Activated T-cell treated with anti-CD3 and anti-CD28 coated beads, Interleukin-2, amount 50 U/mL, for 4 hours (primary cell): ENCODE measurements around the gene PHF2. TPM values are rescaled to one million over a fixed set of nuclear protein-coding genes. Genes with fewer than 3 reads are reported as not detected.
A peak's percentile ranks its signal among the peaks of the same experiment; 100 is the strongest.

Experiments used
- ATAC-seq, 2 donors: fragments of 200-7000 bp; cut with Tn5 transposase; one replicate each; pipeline ENCODE4 v1.10.0; 2021
- DNase-seq: peaks from one replicate; pipeline ENCODE4 v3.0.0-alpha.2; 2020
- H3K27me3 Mint-ChIP-seq: one replicate; pipeline ENCODE4 v1.8.0; 2021; ENCODE audit warnings: low read depth, mixed read lengths
- H3K36me3 Mint-ChIP-seq: one replicate; pipeline ENCODE4 v1.8.0; 2022; ENCODE audit warnings: mixed read lengths; ENCODE audit not compliant: insufficient read depth
- H3K4me1 Mint-ChIP-seq: one replicate; pipeline ENCODE4 v1.8.0; 2021; ENCODE audit warnings: low read depth, mixed read lengths
- H3K4me3 Mint-ChIP-seq: one replicate; pipeline ENCODE4 v1.8.0; 2021; ENCODE audit warnings: mild to moderate bottlenecking, moderate library complexity, mixed read lengths
- H3K9me3 Mint-ChIP-seq: one replicate; pipeline ENCODE4 v1.8.0; 2021; ENCODE audit warnings: mixed read lengths
- total RNA-seq, 3 donors: library from RNA; stranded (reverse); gene quantifications; one replicate each; pipeline ENCODE4 v1.2.1, GENCODE V29; 2021

The PHF2 gene
- total RNA-seq, 3 donors from 2014 or later = 19.2 to 20.8 (median 20.8) TPM

DNA sequence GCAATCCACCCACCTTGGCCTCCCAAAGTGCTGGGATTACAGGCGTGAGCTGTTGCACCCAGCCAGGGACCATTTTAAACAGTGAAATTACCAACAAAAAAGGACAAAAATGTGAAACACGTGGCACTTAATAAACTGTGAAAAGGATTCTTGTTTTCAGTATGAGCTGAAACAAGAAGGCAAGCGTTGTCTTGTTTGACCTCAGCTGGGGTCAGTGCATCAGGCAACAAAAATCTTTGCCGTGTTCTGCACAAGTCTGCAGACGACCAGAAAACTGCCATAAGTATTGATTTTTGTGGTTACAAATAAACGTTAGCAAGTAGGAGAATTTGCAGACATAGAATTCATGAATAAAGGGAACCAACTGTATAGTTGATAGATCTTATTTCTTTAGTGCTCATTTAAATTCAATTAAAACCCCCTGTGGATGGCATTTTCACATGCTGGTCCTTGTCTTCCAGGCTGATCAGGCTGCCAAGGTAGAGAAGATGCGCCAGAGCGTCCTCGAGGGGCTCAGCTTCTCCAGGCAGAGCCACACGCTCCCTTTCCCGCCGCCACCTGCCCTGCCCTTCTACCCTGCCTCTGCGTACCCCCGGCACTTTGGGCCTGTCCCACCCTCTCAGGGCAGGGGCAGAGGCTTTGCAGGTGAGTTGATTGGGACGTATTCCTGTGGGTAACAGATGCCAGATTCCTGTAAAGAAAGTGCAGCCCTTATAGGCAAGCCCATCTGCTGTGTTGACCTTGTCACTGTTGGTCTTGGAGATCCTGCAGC lies 18.8 kb upstream of the PHF2 start:
- DNase-seq = no peak
- Mint-ChIP-seq H3K4me1 (no peaks in the 10 kb centered on the region), H3K27me3 (no peaks in the 10 kb centered on the region), H3K4me3 (no peak overlapping the region), H3K36me3 (peaks cover 48% of the 10 kb centered on the region), H3K9me3 (no peaks in the 10 kb centered on the region)
- no peak for ATAC-seq

DNA sequence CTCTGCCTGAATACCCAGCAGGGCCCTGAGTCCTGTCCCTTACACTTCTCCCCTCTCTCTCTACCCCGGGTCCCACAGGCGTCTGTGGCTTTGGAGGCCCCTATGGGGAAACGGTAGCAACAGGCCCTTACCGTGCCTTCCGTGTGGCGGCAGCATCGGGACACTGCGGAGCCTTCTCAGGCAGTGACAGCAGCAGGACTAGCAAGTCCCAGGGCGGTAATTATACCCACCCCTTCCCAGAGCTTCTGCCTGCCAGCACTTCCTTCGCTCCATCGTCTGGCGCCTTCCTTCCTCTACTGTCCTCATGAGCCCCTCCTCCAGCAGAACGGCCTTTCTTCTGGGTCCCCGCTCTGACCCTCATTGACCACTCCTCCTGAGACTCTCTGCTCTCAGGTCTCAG lies 17.9 kb upstream of the PHF2 start:
- Mint-ChIP-seq H3K4me3 (no peak overlapping the region), H3K4me1 (no peaks in the 10 kb centered on the region), H3K27me3 (no peaks in the 10 kb centered on the region), H3K9me3 (no peaks in the 10 kb centered on the region), H3K36me3 (peaks cover 42% of the 10 kb centered on the region)
- no peak for DNase-seq
- ATAC-seq = no peak

DNA sequence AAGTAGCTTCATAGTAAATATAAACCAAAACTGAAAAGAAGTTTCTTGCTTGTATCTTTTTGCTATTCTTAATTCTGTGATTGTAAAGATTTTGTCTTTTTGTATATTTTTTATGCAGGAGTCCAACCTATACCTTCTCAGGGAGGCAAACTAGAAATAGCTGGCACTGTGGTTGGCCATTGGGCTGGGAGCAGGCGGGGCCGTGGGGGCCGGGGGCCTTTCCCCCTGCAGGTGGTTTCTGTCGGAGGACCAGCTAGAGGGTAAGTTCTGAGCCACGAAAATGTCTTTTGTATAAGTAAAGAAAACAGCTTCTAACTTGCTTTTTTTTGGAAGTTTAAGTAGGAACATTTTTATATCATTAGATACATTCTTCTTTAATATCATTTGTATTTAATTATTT lies 15.4 kb upstream of the PHF2 start:
- ATAC-seq (no peak), DNase-seq (no peak)
- Mint-ChIP-seq H3K4me1 (peaks cover 11% of the 10 kb centered on the region), H3K9me3 (no peaks in the 10 kb centered on the region), H3K27me3 (no peaks in the 10 kb centered on the region), H3K36me3 (peaks cover 46% of the 10 kb centered on the region), H3K4me3 (no peak overlapping the region)

DNA sequence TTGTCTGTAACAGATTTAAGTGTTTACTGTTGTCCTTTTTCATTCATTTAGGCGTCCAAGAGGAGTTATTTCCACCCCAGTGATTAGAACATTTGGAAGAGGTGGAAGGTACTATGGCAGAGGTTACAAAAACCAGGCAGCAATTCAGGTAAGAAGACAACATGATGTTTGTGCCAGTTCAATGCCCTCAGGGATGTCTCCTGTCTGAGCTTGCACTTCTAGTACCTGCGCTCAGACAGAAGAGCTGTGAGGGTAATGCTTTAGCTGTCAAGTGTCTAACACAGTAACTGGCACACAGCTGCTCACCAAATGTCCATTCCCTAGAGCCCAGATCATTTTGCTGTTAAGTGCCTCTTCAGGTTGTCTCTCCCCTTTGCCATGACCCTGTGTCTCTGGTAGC lies 14.2 kb upstream of the PHF2 start:
- Mint-ChIP-seq H3K27me3 (no peaks in the 10 kb centered on the region), H3K36me3 (peaks cover 40% of the 10 kb centered on the region), H3K9me3 (no peaks in the 10 kb centered on the region), H3K4me1 (peaks cover 16% of the 10 kb centered on the region), H3K4me3 (no peak overlapping the region)
- ATAC-seq (no peak), DNase-seq (no peak)

DNA sequence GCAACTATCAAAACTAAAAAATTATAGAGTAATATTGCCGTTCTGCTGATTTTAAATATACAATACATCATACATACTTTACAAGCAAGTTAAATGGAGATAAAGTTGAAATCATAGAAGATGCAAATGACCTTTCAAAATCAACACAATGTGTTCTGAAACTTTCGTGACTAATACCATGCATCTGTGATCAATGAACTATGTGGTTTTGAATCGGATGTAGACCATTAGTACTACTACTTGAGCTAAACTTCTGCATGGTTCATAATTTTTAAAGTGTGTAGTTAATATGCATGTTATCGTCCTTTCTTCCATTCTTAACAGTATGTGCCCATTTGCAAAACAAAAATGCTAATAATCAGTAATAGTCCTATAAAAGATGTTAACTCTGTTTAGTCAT lies 11.3 kb upstream of the PHF2 start:
- no peaks in the 10 kb centered on the region for H3K9me3 Mint-ChIP-seq
- ATAC-seq (no peak), DNase-seq (no peak)
- peaks cover 22% of the 10 kb centered on the region for H3K4me1 Mint-ChIP-seq
- no peak overlapping the region for H3K4me3 Mint-ChIP-seq
- H3K27me3 Mint-ChIP-seq = no peaks in the 10 kb centered on the region
- H3K36me3 Mint-ChIP-seq = peaks cover 21% of the 10 kb centered on the region

DNA sequence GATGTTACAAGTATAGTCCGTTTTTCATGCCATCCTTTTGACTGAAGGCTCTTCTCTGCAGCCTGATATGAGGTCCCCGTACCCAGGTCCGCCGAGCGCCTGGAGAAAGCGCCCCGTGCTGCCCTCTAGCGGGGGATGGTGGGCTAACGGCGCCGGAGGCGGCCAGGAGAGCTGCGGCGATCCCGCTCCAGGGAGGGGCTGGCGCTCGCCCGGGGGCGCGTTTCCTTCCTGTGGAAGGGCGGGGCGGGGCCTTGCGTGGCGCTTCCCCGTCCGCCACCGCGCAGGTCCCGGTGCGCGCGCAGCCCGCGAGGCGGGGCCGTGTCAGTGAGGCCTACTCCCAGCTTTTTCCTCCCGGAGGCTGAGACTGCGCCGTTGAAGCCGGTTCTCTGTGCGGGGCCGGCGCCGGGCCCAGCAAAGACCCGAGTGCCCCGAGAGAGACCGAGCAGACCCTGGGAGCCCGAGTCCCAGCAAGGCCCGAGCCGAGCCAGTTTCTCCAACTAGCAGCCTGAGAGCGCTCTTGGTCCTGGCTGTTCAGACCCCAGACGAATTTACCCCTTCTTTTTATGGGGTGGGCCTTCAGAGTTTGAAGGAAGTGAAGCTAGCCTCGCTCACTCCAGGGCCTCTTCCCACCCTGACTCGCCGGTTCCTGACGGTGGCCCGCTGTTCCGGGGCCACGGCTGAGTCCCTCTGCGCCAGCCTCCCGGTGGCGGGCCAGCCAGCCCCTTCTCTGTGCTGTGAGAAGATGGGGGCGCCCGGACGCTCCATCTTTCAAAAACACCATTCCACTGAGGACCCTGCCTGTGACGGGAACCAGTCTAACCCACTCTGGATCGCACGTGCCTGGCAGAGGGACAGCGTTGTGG lies 9.7 kb upstream of the PHF2 start:
- DNase-seq = peak; percentile 99
- H3K36me3 Mint-ChIP-seq = peaks cover 24% of the 10 kb centered on the region
- ATAC-seq = peak; percentile 95 to 98
- H3K9me3 Mint-ChIP-seq = no peaks in the 10 kb centered on the region
- peaks cover 22% of the 10 kb centered on the region for H3K4me1 Mint-ChIP-seq
- H3K27me3 Mint-ChIP-seq = no peaks in the 10 kb centered on the region
- peak overlapping the region; percentile 86 for H3K4me3 Mint-ChIP-seq

DNA sequence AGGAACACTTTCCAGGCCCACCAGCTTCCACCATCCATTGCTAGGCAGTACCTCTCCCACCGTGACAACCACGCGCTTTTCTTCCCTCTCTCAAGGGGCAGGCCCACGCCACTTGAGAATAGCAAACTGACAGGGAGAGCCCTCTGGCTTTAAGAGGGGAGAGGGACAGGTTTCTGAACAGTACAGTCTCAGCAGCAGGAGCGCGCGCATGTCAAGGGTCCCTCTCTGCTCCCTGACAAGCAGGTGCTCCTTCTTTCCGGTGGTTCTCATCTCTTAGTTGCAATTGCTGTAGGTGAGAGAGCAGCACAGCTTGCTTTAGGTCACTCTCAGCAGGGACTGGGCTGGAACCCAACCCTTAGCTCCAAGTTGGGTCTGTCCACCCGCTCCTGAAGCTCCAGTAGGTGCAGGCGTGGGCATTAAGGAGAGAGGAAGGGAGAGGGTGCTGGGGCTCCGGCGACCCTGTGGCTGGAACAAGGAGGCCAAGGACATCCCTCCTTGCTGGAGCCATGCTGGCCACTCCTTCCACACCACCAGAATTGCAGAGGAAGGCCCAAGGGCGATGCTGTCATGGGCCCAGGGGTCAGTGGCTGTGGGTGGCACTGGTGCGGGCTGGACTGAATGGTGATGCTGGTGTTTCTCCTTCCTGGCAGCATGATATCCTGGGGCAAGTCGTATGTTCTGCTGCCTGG lies 9.0 kb upstream of the PHF2 start:
- ATAC-seq = peak in 1 of 2 donors; percentile 2
- DNase-seq = no peak
- Mint-ChIP-seq H3K9me3 (no peaks in the 10 kb centered on the region), H3K27me3 (no peaks in the 10 kb centered on the region), H3K4me3 (peak overlapping the region; percentile 86), H3K36me3 (peaks cover 17% of the 10 kb centered on the region), H3K4me1 (peaks cover 23% of the 10 kb centered on the region)

DNA sequence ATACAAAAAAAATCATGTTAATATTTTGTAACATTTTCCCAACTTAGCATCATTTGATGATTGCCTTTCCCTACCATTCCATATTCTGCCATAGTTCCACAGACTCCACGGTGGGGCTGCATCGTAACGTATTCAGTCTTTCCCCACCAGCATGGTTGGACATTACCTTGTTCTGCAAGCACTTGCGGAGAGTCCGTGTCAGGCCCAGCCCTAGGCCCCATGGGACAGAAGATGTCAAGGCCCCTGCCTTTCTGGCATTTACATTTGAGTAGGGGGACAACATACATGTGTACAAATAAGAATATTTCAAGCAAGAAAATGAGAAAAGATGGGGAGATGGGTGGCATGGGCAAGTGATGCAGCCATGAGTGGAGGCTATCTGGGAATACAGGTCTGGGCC lies 8.2 kb upstream of the PHF2 start:
- ATAC-seq (no peak), DNase-seq (no peak)
- no peaks in the 10 kb centered on the region for H3K9me3 Mint-ChIP-seq
- H3K4me1 Mint-ChIP-seq = peaks cover 24% of the 10 kb centered on the region
- no peak overlapping the region for H3K4me3 Mint-ChIP-seq
- peaks cover 15% of the 10 kb centered on the region for H3K36me3 Mint-ChIP-seq
- no peaks in the 10 kb centered on the region for H3K27me3 Mint-ChIP-seq

DNA sequence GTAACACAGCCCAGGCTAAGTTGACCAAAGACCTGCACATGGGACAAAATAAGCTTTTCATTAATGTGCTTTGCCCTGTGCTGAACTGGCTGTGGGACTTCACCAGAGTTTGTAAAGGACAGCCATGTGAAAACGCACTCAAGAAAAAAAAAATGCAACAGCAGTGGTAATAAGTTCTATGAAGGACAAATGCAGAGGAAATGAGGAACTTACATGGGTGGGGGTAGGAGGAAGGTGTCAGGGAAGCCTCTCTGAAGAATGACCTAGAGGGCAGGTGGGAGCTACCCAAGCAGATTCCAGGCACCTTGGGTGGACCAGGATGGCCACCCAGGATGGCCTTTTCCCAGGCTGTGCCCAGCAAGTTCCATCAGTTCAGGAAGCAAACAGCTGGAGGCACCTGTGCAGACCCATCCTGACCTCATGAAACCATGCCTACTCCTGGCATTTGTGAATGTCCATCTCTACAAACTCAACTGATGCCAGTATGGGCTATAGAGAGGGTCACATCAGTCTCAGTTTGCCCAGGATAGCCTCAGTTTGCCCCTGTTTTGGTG lies 6.7 kb upstream of the PHF2 start:
- H3K9me3 Mint-ChIP-seq = no peaks in the 10 kb centered on the region
- H3K36me3 Mint-ChIP-seq = peaks cover 8% of the 10 kb centered on the region
- no peaks in the 10 kb centered on the region for H3K27me3 Mint-ChIP-seq
- no peak for ATAC-seq
- no peak for DNase-seq
- H3K4me1 Mint-ChIP-seq = peaks cover 29% of the 10 kb centered on the region
- no peak overlapping the region for H3K4me3 Mint-ChIP-seq

DNA sequence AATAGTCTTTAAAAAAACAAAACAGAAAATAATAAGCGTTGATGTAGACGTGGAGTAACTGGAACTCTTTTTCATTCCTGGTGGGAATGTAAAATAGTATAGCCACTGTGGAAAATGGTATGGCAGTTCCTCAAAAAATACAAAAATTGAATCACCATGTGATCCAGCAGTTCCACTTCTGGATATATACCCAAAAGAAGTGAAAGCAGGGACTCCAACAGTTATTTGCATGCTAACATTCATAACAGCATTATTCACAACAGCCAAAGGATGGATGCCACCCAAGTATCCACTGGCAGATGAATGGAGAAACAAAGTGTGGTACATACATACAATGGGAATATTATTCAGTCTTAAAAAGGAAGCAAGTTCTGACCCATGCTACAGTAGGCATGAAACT lies 4.2 kb upstream of the PHF2 start:
- no peak for ATAC-seq

DNA sequence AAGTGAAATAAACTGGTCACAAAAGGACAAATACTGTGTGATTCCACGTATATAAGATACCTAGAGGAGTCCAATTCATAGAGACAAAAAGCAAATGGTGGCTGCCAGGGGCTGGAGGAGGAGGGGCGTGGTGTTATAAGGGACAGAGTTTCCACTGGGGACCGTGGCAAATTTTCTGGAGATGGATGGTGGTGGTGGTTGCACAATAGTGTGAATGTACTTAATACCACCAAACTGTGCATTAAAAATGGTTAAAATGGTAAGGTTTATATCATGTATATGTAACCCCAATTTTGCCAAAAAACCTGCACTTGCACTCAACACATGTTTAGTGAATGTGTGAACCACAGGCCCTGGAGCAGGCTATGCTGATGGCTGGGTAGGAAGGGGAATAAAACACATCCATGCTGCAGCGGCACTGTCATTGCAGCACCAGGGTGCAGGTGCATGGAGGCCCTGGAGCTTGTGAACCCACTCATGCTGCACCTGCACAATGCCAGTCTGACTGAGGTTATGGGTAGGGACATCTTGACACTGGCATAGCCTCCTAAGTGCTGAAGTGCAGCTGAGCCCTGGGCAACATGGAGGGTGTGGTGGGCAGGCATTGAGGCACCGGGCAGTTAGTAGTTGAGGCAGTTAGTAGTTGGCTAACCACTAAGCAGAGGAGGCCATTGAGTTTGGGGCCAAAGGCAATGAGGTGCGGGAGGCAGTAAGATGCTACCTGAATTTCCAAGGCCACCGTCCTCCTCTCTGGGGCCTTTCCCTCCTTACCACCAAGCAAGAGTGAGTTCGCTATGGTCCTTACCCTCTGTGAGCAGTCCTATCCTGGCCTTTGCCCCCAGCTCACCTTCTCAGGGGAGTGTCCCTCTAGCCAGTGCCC lies 3.5 kb upstream of the PHF2 start:
- DNase-seq = no peak
- ATAC-seq = no peak
- Mint-ChIP-seq H3K9me3 (no peaks in the 10 kb centered on the region), H3K4me1 (peaks cover 19% of the 10 kb centered on the region), H3K36me3 (peaks cover 4% of the 10 kb centered on the region), H3K27me3 (no peaks in the 10 kb centered on the region), H3K4me3 (no peak overlapping the region)

More for the DNA sequence above, 4.2 kb upstream of the PHF2 start:
- DNase-seq = no peak
- Mint-ChIP-seq H3K4me3 (no peak overlapping the region), H3K27me3 (no peaks in the 10 kb centered on the region), H3K36me3 (peaks cover 4% of the 10 kb centered on the region), H3K4me1 (peaks cover 20% of the 10 kb centered on the region), H3K9me3 (no peaks in the 10 kb centered on the region)

DNA sequence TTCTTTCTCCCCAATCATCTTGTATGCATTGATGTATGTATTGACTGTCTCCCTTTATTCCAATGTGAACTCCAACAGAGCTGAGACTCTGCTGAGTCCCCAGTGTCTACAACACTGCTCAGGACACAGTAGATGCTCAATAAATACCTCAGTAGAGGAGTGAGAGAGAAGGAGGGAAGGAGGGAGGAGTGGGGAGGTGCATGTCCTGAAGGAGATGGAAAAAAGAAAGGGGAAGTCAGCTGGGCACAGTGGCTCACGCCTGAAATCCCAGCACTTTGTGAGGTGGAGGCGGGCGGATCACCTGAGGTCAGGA lies 2.9 kb upstream of the PHF2 start:
- H3K4me3 Mint-ChIP-seq = no peak overlapping the region
- ATAC-seq = no peak
- no peaks in the 10 kb centered on the region for H3K9me3 Mint-ChIP-seq

DNA sequence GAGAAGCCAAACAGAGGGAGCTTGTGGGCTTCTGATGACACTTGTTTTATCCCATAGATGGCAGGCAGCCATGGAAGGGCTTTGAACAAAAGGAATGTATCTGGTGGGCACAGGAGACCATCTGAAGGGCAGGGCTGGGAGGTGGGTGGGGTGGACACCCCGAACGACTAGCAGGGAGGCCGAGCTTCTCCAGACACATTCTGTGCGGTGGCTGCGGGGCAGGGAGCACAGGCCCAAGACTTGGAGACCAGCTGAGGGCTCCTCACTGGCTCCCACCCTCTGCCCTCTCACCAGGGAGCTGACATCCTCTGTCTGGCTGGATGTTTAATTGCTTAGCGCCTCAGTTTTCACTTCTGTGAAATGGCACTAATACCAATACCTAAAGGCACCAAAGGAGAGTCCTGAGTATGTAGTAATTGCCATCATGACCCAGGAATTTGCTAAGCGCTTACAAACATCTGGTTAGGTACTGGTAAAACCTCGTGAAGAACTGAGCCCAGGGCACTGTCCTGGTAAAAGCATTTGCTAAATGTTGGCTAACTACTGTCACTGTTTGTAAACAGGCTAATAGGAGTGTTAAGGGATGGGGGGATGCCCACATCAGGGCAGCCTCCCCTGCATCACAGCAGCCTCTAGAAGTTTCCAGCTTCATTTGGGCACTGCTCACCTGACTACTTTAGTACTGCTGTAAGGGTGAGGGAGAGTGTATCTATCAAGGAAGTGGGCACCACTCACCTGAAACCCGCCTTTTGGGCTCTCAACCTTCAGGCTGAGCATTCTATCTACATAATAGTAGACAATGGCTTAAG lies 2.1 kb upstream of the PHF2 start:
- Mint-ChIP-seq H3K9me3 (no peaks in the 10 kb centered on the region), H3K4me1 (peaks cover 33% of the 10 kb centered on the region), H3K4me3 (peak overlapping the region; percentile 86), H3K36me3 (peaks cover 4% of the 10 kb centered on the region), H3K27me3 (no peaks in the 10 kb centered on the region)
- ATAC-seq (no peak), DNase-seq (no peak)

More for the DNA sequence above, 2.9 kb upstream of the PHF2 start:
- no peaks in the 10 kb centered on the region for H3K27me3 Mint-ChIP-seq
- H3K4me1 Mint-ChIP-seq = peaks cover 25% of the 10 kb centered on the region
- H3K36me3 Mint-ChIP-seq = peaks cover 4% of the 10 kb centered on the region
- DNase-seq = no peak
